CD14-positive monocyte (primary cell): ENCODE measurements around the gene FLNA. TPM values are rescaled to one million over a fixed set of nuclear protein-coding genes. Genes with fewer than 3 reads are reported as not detected.

ENCODE experiments used
- DNase-seq, 3 donors: peaks; one replicate each; pipeline ENCODE4 v3.0.0-alpha.2; 2011 to 2022
- H2AFZ ChIP-seq: 2 replicates; pipeline ENCODE4 v1.6.0; 2012; ENCODE audit warnings: mild to moderate bottlenecking, low read depth, low read length, inconsistent platforms; ENCODE audit not compliant: insufficient read depth, poor library complexity, severe bottlenecking
- H3K27ac ChIP-seq, 2 donors: 1 replicate in 1 of 2; 2 replicates in 1 of 2; pipeline ENCODE4 v1.5.1; 2012 to 2013; ENCODE audit warnings: low read length in 2 of 2, control low read depth in 1 of 2, inconsistent platforms in 1 of 2, low read depth in 1 of 2, mild to moderate bottlenecking in 1 of 2
- H3K27me3 ChIP-seq, 2 donors: one replicate each; pipeline versions ENCODE4 v1.6.0 to v1.6.1; 2011 to 2013; ENCODE audit warnings: low read length in 2 of 2; ENCODE audit not compliant: control insufficient read depth in 2 of 2, insufficient read depth in 2 of 2
- H3K36me3 ChIP-seq, 2 donors: replicated peaks in 1 of 2; 1 replicate in 1 of 2; 2 replicates in 1 of 2; pipeline versions ENCODE4 v1.5.1 to v1.6.1; 2012 to 2013; ENCODE audit warnings: low read length in 2 of 2, control low read depth in 1 of 2, inconsistent platforms in 1 of 2, mild to moderate bottlenecking in 1 of 2; ENCODE audit not compliant: insufficient read depth in 2 of 2, control insufficient read depth in 1 of 2
- H3K4me1 ChIP-seq, 2 donors: 1 replicate in 1 of 2; 2 replicates in 1 of 2; pipeline versions ENCODE4 v1.5.1 to v1.6.1; 2012 to 2013; ENCODE audit warnings: low read length in 2 of 2, control low read depth in 1 of 2, inconsistent platforms in 1 of 2, mild to moderate bottlenecking in 1 of 2, moderate library complexity in 1 of 2; ENCODE audit not compliant: insufficient read depth in 2 of 2, control insufficient read depth in 1 of 2
- H3K4me2 ChIP-seq: replicated peaks from 2 replicates; pipeline ENCODE3; 2012; ENCODE audit warnings: low read length, moderate library complexity, mild to moderate bottlenecking; ENCODE audit not compliant: poor library complexity, severe bottlenecking; ENCODE audit errors: extremely low read depth
- H3K4me3 ChIP-seq, 3 experiments: fragments of 200-600 bp in 1 of 3; sonication (generic) in 1 of 3; replicated peaks in 1 of 3; 1 replicate in 2 of 3; 2 replicates in 1 of 3; pipeline ENCODE4 v1.5.1; 2011 to 2013; ENCODE audit warnings: low read length in 3 of 3, mild to moderate bottlenecking in 3 of 3, control low read depth in 2 of 3, low read depth in 2 of 3, inconsistent platforms in 1 of 3, moderate library complexity in 1 of 3
- H3K79me2 ChIP-seq: 2 replicates; pipeline ENCODE4 v1.6.0; 2012; ENCODE audit warnings: mild to moderate bottlenecking, control low read depth, inconsistent platforms, low read length, moderate library complexity; ENCODE audit not compliant: insufficient read depth
- H3K9ac ChIP-seq: 2 replicates; pipeline ENCODE4 v1.6.0; 2017; ENCODE audit warnings: low read length, mild to moderate bottlenecking; ENCODE audit not compliant: insufficient read depth, poor library complexity, severe bottlenecking
- H3K9me3 ChIP-seq, 2 donors: replicated peaks in 1 of 2; 1 replicate in 1 of 2; 2 replicates in 1 of 2; pipeline versions ENCODE4 v1.5.1 to v1.6.1; 2012 to 2013; ENCODE audit warnings: low read length in 2 of 2, control low read depth in 1 of 2; ENCODE audit not compliant: control insufficient read depth in 1 of 2, insufficient read depth in 1 of 2
- H4K20me1 ChIP-seq: 2 replicates; pipeline ENCODE4 v1.6.0; 2012; ENCODE audit warnings: mild to moderate bottlenecking, low read length, control low read depth, moderate library complexity; ENCODE audit not compliant: insufficient read depth
- H3K27ac Mint-ChIP-seq, 7 donors: one replicate each; pipeline ENCODE4 v1.8.0; 2020; ENCODE audit warnings: mild to moderate bottlenecking in 7 of 7, mixed read lengths in 7 of 7, moderate library complexity in 6 of 7, inconsistent platforms in 2 of 7
- H3K27me3 Mint-ChIP-seq, 3 donors: one replicate each; pipeline ENCODE4 v1.8.0; 2021 to 2022; ENCODE audit warnings: low read depth in 3 of 3, mild to moderate bottlenecking in 3 of 3, mixed read lengths in 3 of 3, moderate library complexity in 3 of 3, inconsistent platforms in 1 of 3
- H3K36me3 Mint-ChIP-seq, 2 donors: one replicate each; pipeline ENCODE4 v1.8.0; 2020; ENCODE audit warnings: mixed read lengths in 2 of 2, inconsistent platforms in 1 of 2, mild to moderate bottlenecking in 1 of 2
- H3K4me1 Mint-ChIP-seq: one replicate; pipeline ENCODE4 v1.8.0; 2020; ENCODE audit warnings: mild to moderate bottlenecking, mixed read lengths
- H3K4me3 Mint-ChIP-seq, 2 donors: one replicate each; pipeline ENCODE4 v1.8.0; 2020; ENCODE audit warnings: mild to moderate bottlenecking in 2 of 2, mixed read lengths in 2 of 2, moderate library complexity in 1 of 2
- H3K9me3 Mint-ChIP-seq, 7 donors: one replicate each; pipeline ENCODE4 v1.8.0; 2020 to 2022; ENCODE audit warnings: mixed read lengths in 7 of 7, mild to moderate bottlenecking in 6 of 7, moderate library complexity in 6 of 7, inconsistent platforms in 2 of 7
- WGBS: methylation state at CpG from one replicate; pipeline ENCODE4 v1.1.5; 2013; ENCODE audit warnings: missing lambda C conversion rate; ENCODE audit not compliant: insufficient coverage; 5-methylcytosine and 5-hydroxymethylcytosine counted together
- intact Hi-C, 2 donors: fragments of 100-400 bp; cut with micrococcal nuclease; formaldehyde crosslinking; loops; one replicate each; pipeline versions ENCODE4 v1.15.0 to v1.15.1; 2023
- polyA plus RNA-seq, 3 donors: library from polyadenylated mRNA; depleted of rRNA in 1 of 3; unstranded in 2 of 3; stranded (reverse) in 1 of 3; fragments of 300-500 nt in 2 of 3; fragments of >200 nt in 1 of 3; fragmentation: Illumina TruSeq in 2 of 3; gene quantifications; 1 replicate in 2 of 3; 2 replicates in 1 of 3; pipeline ENCODE4 v1.2.3, GENCODE V29; 2012 to 2021
- TF ChIP-seq, protein P1 (sequence below): fragments of 200-600 bp; IDR thresholded peaks from one replicate; pipeline ENCODE4 v1.8.0; 2022; ENCODE audit warnings: antibody characterized with exemption, mild to moderate bottlenecking

The FLNA gene
- polyA plus RNA-seq, 3 donors: 111 to 874 (median 219) TPM

DNA sequence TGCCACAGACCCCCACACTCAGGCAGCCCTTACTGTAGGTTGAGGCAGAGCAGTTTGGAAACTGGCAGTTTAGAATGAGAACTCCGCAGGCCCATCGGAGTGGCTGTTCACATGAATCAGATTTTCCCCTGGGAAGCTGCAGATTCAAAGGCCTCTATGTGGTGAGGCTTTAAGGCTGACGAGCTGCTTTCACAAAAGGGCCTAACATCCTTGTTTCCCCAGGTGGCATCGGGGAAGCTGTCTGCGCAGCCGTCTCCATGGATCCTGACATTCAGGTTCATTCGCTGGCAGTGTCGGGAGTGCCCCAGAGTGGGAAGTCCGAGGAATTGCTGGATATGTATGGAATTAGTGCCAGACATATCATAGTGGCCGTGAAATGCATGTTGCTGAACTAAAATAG is 45.1 kb downstream of the FLNA start:
- H3K4me1 ChIP-seq: peaks cover 24 to 29% of the 10 kb centered on the region in 2 donors
- H3K9me3 Mint-ChIP-seq: peaks cover 0 to 3% (median 0%) of the 10 kb centered on the region in 7 donors
- no peak overlapping the region for H3K4me3 Mint-ChIP-seq
- no peak overlapping the region for H3K27ac ChIP-seq
- H3K27me3 ChIP-seq: peaks cover 0 to 3% of the 10 kb centered on the region in 2 donors
- H3K4me2 ChIP-seq: no peak overlapping the region
- no peak overlapping the region for H3K9ac ChIP-seq
- 100% methylated on average over 1 of the region's 10 CpGs for WGBS
- no peaks in the 10 kb centered on the region for H3K79me2 ChIP-seq
- H3K4me1 Mint-ChIP-seq: peaks cover 33% of the 10 kb centered on the region
- no peak for DNase-seq
- H3K27me3 Mint-ChIP-seq: peaks cover 2 to 23% (median 6%) of the 10 kb centered on the region in 3 donors
- TF ChIP-seq, protein P1, sequence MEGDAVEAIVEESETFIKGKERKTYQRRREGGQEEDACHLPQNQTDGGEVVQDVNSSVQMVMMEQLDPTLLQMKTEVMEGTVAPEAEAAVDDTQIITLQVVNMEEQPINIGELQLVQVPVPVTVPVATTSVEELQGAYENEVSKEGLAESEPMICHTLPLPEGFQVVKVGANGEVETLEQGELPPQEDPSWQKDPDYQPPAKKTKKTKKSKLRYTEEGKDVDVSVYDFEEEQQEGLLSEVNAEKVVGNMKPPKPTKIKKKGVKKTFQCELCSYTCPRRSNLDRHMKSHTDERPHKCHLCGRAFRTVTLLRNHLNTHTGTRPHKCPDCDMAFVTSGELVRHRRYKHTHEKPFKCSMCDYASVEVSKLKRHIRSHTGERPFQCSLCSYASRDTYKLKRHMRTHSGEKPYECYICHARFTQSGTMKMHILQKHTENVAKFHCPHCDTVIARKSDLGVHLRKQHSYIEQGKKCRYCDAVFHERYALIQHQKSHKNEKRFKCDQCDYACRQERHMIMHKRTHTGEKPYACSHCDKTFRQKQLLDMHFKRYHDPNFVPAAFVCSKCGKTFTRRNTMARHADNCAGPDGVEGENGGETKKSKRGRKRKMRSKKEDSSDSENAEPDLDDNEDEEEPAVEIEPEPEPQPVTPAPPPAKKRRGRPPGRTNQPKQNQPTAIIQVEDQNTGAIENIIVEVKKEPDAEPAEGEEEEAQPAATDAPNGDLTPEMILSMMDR: no peak
- no peak overlapping the region for H3K27ac Mint-ChIP-seq
- H4K20me1 ChIP-seq: no peaks in the 10 kb centered on the region
- intact Hi-C loops: no loop called here
- no peak overlapping the region for H3K4me3 ChIP-seq
- no peaks in the 10 kb centered on the region for H3K9me3 ChIP-seq
- H3K36me3 ChIP-seq: no peaks in the 10 kb centered on the region
- no peak overlapping the region for H2AFZ ChIP-seq
- H3K36me3 Mint-ChIP-seq: no peaks in the 10 kb centered on the region

GRCh38 chrX:154328646-154329045 is 45.8 kb downstream of the FLNA start:
- 100% methylated on average over 4 of the region's 5 CpGs for WGBS
- peaks cover 0 to under 1% (median 0%) of the 10 kb centered on the region in 7 donors for H3K9me3 Mint-ChIP-seq
- intact Hi-C loops: no loop called here

More at GRCh38 chrX:154328646-154329045, 45.8 kb downstream of the FLNA start:
- peaks cover 27% of the 10 kb centered on the region for H3K4me1 Mint-ChIP-seq
- H3K4me3 Mint-ChIP-seq: no peak overlapping the region
- Histone ChIP-seq H3K9me3 (no peaks in the 10 kb centered on the region), H3K4me2 (no peak overlapping the region), H3K9ac (no peak overlapping the region), H3K36me3 (no peaks in the 10 kb centered on the region), H2AFZ (no peak overlapping the region), H3K27ac (no peak overlapping the region), H3K4me1 (peaks cover 18 to 22% of the 10 kb centered on the region in 2 donors), H4K20me1 (no peaks in the 10 kb centered on the region), H3K27me3 (peaks cover 0 to 3% of the 10 kb centered on the region in 2 donors), H3K4me3 (no peak overlapping the region), H3K79me2 (no peaks in the 10 kb centered on the region)
- peaks cover 2 to 23% (median 8%) of the 10 kb centered on the region in 3 donors for H3K27me3 Mint-ChIP-seq
- no peak overlapping the region for H3K27ac Mint-ChIP-seq
- no peak for DNase-seq
- H3K36me3 Mint-ChIP-seq: no peaks in the 10 kb centered on the region
- TF ChIP-seq, protein P1: no peak
